ENCODE data around the gene MORN1. TPM values are rescaled to one million over a fixed set of nuclear protein-coding genes. Genes with fewer than 3 reads are reported as not detected.
A peak's percentile ranks its signal among the peaks of the same experiment; 100 is the strongest.

MORN1 gene
- total and polyA plus RNA-seq, 2 of the 4 experiments (the other 2 are of a cell fraction), result 3.0 to 4.2 TPM

DNA sequence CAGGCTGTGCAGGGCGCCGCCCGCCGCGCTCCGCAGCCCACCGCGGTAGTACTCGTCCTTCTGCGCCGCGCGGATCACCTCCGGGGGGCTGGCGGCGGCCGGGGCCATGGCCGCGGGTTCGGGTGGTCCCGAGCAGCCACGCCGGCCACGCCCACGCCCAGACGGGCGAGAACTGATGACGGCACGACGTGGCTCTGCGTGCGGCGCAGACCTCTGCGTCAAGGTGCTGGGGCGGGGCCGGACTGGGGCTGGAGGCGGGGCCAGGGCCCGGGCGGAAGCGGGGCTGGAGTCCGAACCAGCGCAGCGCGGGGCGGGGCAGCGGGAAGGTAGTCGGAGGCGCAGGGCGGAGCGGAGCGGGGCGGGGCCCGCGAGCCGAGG lies 21.0 kb upstream of the MORN1 start, which contains the start of gene PEX10 (continued):
- TF ChIP-seq, protein P1, sequence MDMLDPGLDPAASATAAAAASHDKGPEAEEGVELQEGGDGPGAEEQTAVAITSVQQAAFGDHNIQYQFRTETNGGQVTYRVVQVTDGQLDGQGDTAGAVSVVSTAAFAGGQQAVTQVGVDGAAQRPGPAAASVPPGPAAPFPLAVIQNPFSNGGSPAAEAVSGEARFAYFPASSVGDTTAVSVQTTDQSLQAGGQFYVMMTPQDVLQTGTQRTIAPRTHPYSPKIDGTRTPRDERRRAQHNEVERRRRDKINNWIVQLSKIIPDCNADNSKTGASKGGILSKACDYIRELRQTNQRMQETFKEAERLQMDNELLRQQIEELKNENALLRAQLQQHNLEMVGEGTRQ (IDR thresholded peaks at IDR 0.05; ENCODE audit: low read depth, low read length), result no peak
- TF ChIP-seq FOS (IDR thresholded peaks at IDR 0.05; ENCODE audit: low read depth, low read length), result no peak

DNA sequence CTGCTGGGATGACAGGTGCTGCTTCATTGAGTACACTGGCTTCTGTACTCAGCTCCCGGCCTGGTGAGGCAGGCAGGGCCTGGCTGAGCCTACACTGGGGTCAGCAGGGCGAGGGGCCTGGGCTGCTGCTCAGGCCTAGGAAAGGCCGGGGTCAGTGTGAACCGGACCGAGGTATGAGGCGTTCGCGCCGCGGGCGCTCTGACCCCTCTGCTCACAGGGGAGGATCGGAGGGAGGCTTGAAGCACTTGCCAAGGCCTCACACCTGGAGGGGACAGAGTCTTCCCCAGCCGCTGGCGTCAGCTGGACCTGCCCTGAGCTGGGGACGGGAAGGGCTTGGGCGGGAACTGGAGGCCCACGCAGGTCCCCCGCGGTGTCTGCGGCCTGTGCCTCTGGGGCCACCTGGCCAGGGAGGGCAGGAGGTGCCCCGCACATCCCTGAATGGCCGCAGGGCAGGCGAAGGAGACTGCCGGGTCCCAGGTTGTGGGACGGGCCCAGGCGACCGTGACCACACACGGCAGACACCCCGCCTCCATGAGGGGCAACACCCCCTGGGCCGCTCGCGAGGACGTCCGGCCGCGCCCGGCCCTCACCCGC lies 20.5 kb upstream of the MORN1 start:
- peak overlapping the region; percentile 87 for H4K8ac ChIP-seq (ENCODE audit: low read depth in 2 of 2, low read length in 2 of 2)
- peak; percentile 40 for ATAC-seq (ENCODE audit: low read depth)
- H2BK120ac ChIP-seq (ENCODE audit: low read depth, low read length), result no peak overlapping the region
- H2BK20ac ChIP-seq (ENCODE audit: low read depth, low read length), result no peak overlapping the region
- H3K27ac ChIP-seq (ENCODE audit: insufficient read depth, low read length), result peak overlapping the region; percentile 76
- peak overlapping the region; percentile 100 for H2AFZ ChIP-seq (replicated peaks; ENCODE audit: low read length, poor library complexity)
- no peaks in the 10 kb centered on the region for H3K9me1 ChIP-seq (ENCODE audit: insufficient read depth, low read length)
- ChIA-PET POLR2A (ENCODE audit: unreplicated experiment) (no interaction called here), CTCF (no interaction called here)
- H3K4ac ChIP-seq (ENCODE audit: low read depth, low read length), result peak overlapping the region; percentile 86
- peaks cover 11 to 34% of the 10 kb centered on the region in 2 experiments for H3K79me1 ChIP-seq (ENCODE audit: low read depth in 1 of 2, low read length in 2 of 2)
- H3K23ac ChIP-seq (ENCODE audit: low read depth, low read length), result no peak overlapping the region; the same call in 1 of the 2 replicates
- H4K91ac ChIP-seq (ENCODE audit: insufficient read depth, low read depth, low read length), result peak overlapping the region; percentile 84
- no peak overlapping the region for H2BK15ac ChIP-seq (ENCODE audit: low read depth, low read length)
- H3K27me3 ChIP-seq (ENCODE audit: control insufficient read depth, insufficient read depth, low read length), result no peaks in the 10 kb centered on the region
- intact Hi-C loops (cut with micrococcal nuclease), result loop anchor here (5.0 to 10.0 kb wide), 3 partner anchors 115 to 903 kb away; partner anchors contain the start of gene PANK4
- H3K4me3 ChIP-seq (ENCODE audit: insufficient read depth, low read depth, low read length), result peak overlapping the region; percentile 95
- H4K20me1 ChIP-seq (ENCODE audit: insufficient read depth, low read length), result no peaks in the 10 kb centered on the region
- no peak overlapping the region for H3K18ac ChIP-seq (ENCODE audit: low read depth, low read length)
- H3K4me2 ChIP-seq (ENCODE audit: low read depth, low read length), result peak overlapping the region; percentile 86
- H2AK5ac ChIP-seq (ENCODE audit: low read depth, low read length), result peak overlapping the region; percentile 57
- no peaks in the 10 kb centered on the region for H3K9me3 ChIP-seq (ENCODE audit: control insufficient read depth, insufficient read depth, low read length)
- dilution Hi-C loops (cut with HindIII; ENCODE audit: low sequenced_read_pairs, unreplicated experiment), result no loop called here
- H3K4me1 ChIP-seq (ENCODE audit: control insufficient read depth, insufficient read depth, low read length), result peaks cover 12% of the 10 kb centered on the region
- peak overlapping the region; percentile 99 for H2AK9ac ChIP-seq (replicated peaks; ENCODE audit: low read depth, low read length, poor library complexity)
- peak overlapping the region; percentile 9; the same call in 1 of the 2 replicates for H3K56ac ChIP-seq (ENCODE audit: extremely low read depth, insufficient read depth, low read length)
- no peak for DNase-seq
- H3K14ac ChIP-seq (replicated peaks; ENCODE audit: low read depth, low read length), result peak overlapping the region; percentile 59
- peak overlapping the region; percentile 75 for H4K5ac ChIP-seq (ENCODE audit: low read depth, low read length)
- no TSS peak for BruUV-seq (replicated peaks)
- in situ Hi-C loops (cut with MboI; ENCODE audit: low sequenced_read_pairs), result loop anchor here (5.0 to 25.0 kb wide), 3 partner anchors 130 to 1010 kb away; no protein-coding TSS in a partner anchor
- WGBS, 2 experiments (ENCODE audit: extremely low coverage in 2 of 2, insufficient read length in 1 of 2), result 15% methylated on average over 20 of the region's 38 CpGs; no CpG with 5 or more reads in 1 of the 2 experiments
- peak overlapping the region; percentile 89 for H2BK5ac ChIP-seq (ENCODE audit: low read depth, low read length, poor library complexity, severe bottlenecking)
- H3K36me3 ChIP-seq (ENCODE audit: control insufficient read depth, insufficient read depth, low read length), result peaks cover 16% of the 10 kb centered on the region
- peak overlapping the region; percentile 85 for H3K9ac ChIP-seq (ENCODE audit: low read depth, low read length)
- TF ChIP-seq RAD21 (IDR thresholded peaks at IDR 0.05; ENCODE audit: low read length) (no peak), RCOR1 (IDR thresholded peaks at IDR 0.05; ENCODE audit: insufficient replicate concordance, low read length) (no peak), BHLHE40 (IDR thresholded peaks at IDR 0.05; ENCODE audit: low read depth, low read length) (no peak), CEBPB (IDR thresholded peaks at IDR 0.05; ENCODE audit: low read depth, low read length) (no peak), MAZ (IDR thresholded peaks at IDR 0.05; ENCODE audit: borderline replicate concordance, low read depth, low read length) (no peak), NFE2L2 (IDR thresholded peaks at IDR 0.05; ENCODE audit: low read depth, low read length) (no peak), RFX5 (IDR thresholded peaks at IDR 0.05; ENCODE audit: low read depth, low read length) (no peak), CHD1 (IDR thresholded peaks at IDR 0.05; ENCODE audit: low read depth, low read length) (no peak), POLR2A (IDR thresholded peaks at IDR 0.05; ENCODE audit: low read depth, low read length) (no peak; the same call in 1 of the 2 replicates)
- TF ChIP-seq, protein P2, sequence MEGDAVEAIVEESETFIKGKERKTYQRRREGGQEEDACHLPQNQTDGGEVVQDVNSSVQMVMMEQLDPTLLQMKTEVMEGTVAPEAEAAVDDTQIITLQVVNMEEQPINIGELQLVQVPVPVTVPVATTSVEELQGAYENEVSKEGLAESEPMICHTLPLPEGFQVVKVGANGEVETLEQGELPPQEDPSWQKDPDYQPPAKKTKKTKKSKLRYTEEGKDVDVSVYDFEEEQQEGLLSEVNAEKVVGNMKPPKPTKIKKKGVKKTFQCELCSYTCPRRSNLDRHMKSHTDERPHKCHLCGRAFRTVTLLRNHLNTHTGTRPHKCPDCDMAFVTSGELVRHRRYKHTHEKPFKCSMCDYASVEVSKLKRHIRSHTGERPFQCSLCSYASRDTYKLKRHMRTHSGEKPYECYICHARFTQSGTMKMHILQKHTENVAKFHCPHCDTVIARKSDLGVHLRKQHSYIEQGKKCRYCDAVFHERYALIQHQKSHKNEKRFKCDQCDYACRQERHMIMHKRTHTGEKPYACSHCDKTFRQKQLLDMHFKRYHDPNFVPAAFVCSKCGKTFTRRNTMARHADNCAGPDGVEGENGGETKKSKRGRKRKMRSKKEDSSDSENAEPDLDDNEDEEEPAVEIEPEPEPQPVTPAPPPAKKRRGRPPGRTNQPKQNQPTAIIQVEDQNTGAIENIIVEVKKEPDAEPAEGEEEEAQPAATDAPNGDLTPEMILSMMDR (conservative IDR thresholded peaks at IDR 0.05; ENCODE audit: low read depth, low read length), result no peak
- TF ChIP-seq, protein P1 (IDR thresholded peaks at IDR 0.05; ENCODE audit: low read depth, low read length), result no peak

All from IMR-90 (cell line).